Activated T-helper 17 cell treated with anti-CD3 and anti-CD28 coated beads, Interleukin-2, amount 50 U/mL, for 72 hours (primary cell): ENCODE data around the gene GSK3A. TPM values are rescaled to one million over a fixed set of nuclear protein-coding genes. Genes with fewer than 3 reads are reported as not detected.

Experiments used
- ATAC-seq: fragments of 150-1000 bp; cut with Tn5 transposase; replicated peaks from 2 replicates; pipeline ENCODE4 v1.10.0; 2021; ENCODE audit warnings: mild to moderate bottlenecking, moderate library complexity
- H3K27ac Mint-ChIP-seq: one replicate; pipeline ENCODE4 v1.8.0; 2022; ENCODE audit warnings: mixed read lengths
- H3K27me3 Mint-ChIP-seq: one replicate; pipeline ENCODE4 v1.8.0; 2022; ENCODE audit warnings: mixed read lengths
- H3K36me3 Mint-ChIP-seq: one replicate; pipeline ENCODE4 v1.8.0; 2022; ENCODE audit warnings: low read depth, mild to moderate bottlenecking, mixed read lengths
- H3K4me1 Mint-ChIP-seq: one replicate; pipeline ENCODE4 v1.8.0; 2022; ENCODE audit warnings: mixed read lengths
- H3K4me3 Mint-ChIP-seq: one replicate; pipeline ENCODE4 v1.8.0; 2022; ENCODE audit warnings: mild to moderate bottlenecking, mixed read lengths
- H3K9me3 Mint-ChIP-seq: one replicate; pipeline ENCODE4 v1.8.0; 2022; ENCODE audit warnings: mixed read lengths
- total RNA-seq, 2 donors: library from RNA; stranded (reverse); gene quantifications; one replicate each; pipeline ENCODE4 v1.2.3, GENCODE V29; 2022

Gene GSK3A
- total RNA-seq, 2 donors from 2014 or later, result 30.3 to 47.2 TPM

GRCh38 chr19:42250183-42250665, 7.8 kb upstream of the GSK3A start:
- peaks cover 13% of the 10 kb centered on the region for H3K4me1 Mint-ChIP-seq
- H3K27ac Mint-ChIP-seq, result no peak overlapping the region
- H3K36me3 Mint-ChIP-seq, result peaks cover 30% of the 10 kb centered on the region
- no peaks in the 10 kb centered on the region for H3K27me3 Mint-ChIP-seq
- ATAC-seq, result no peak
- no peak overlapping the region for H3K4me3 Mint-ChIP-seq
- H3K9me3 Mint-ChIP-seq, result no peaks in the 10 kb centered on the region

DNA sequence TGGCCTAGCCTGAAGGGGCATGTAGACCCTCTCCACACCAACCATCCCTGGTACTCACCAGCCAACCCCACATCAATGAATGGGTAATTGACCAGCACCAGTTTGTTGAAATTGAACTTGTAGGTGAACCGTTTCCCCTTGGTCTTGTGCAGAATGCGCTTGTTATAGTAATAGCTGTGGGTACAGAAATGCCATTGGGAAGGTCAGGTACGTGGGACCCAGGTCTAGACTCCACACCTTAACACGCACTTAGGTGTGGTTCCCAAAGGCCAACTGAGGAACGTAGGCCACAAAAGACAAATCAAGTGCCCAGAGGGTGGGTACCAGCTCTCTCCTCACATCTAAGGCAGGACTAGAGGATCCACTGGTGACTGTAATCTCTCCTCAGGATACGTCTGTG, 7.4 kb upstream of the GSK3A start:
- ATAC-seq, result no peak
- Mint-ChIP-seq H3K27ac (no peak overlapping the region), H3K27me3 (no peaks in the 10 kb centered on the region), H3K4me1 (peaks cover 17% of the 10 kb centered on the region), H3K9me3 (no peaks in the 10 kb centered on the region), H3K36me3 (peaks cover 31% of the 10 kb centered on the region), H3K4me3 (no peak overlapping the region)

DNA sequence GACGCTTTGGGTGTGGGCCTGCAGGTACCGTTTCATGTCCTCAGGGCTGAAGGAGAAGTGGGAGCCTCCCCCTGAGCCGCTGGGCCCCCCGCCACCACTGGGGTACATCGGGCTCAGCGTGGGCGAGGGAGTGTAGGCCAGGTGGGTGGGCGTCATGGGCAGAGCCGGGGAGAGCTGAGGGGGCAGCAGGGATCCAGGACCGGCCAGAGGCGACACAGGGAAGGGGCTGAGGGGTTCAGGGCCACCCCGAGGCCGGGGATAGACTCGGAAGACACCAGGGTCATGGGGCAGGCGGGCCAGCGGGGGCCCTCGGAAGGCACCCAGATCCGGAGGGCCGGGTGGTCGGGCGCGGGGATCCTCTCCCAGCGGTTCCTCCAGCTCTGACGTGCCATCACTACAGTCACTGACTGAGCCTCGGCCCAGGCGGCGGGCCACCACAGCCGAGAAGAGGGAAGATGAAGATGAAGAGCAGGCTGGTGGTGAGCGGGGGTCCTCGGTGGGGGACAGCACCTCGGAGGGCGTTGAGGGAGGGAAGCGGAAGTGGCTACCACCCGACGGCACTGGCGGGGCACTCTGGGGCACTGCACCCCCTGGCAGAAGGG, 6.8 kb upstream of the GSK3A start:
- no peaks in the 10 kb centered on the region for H3K27me3 Mint-ChIP-seq
- no peak for ATAC-seq
- H3K9me3 Mint-ChIP-seq, result no peaks in the 10 kb centered on the region
- H3K36me3 Mint-ChIP-seq, result peaks cover 36% of the 10 kb centered on the region
- H3K4me1 Mint-ChIP-seq, result peaks cover 19% of the 10 kb centered on the region
- no peak overlapping the region for H3K4me3 Mint-ChIP-seq
- H3K27ac Mint-ChIP-seq, result no peak overlapping the region

GRCh38 chr19:42248270-42249148, 6.1 kb upstream of the GSK3A start:
- Mint-ChIP-seq H3K36me3 (peaks cover 36% of the 10 kb centered on the region), H3K9me3 (no peaks in the 10 kb centered on the region), H3K4me3 (no peak overlapping the region), H3K27ac (no peak overlapping the region), H3K4me1 (peaks cover 19% of the 10 kb centered on the region), H3K27me3 (no peaks in the 10 kb centered on the region)
- ATAC-seq, result no peak

DNA sequence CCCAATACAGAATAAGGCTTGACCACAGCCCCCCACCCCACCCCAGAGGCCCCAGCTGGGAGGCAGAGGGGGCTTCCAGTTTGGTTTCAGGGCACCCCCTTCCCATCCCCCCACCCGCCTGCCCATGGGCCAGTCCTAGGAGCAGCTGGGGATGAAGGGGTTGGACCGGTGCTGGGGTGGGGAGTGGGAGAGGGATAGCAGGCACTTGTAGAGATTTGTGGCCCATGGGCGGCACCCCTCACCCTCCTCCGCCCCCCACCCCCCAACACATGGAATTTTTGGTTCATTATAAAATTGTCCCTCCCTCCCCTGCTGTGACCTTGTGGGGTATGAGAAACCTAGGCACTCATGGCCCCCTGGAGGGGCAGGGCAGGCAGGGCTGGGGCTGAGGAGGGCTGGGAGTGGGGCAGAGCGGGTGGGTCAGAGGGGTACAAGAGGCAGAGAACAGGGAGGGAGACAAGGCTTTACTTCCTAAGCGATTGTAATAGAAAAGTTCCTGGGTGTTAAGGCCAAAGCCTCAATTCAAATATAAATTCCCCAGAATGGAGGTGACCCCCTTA, 5.3 kb upstream of the GSK3A start:
- Mint-ChIP-seq H3K4me1 (peaks cover 16% of the 10 kb centered on the region), H3K9me3 (no peaks in the 10 kb centered on the region), H3K27ac (no peak overlapping the region), H3K36me3 (peaks cover 36% of the 10 kb centered on the region), H3K27me3 (no peaks in the 10 kb centered on the region), H3K4me3 (no peak overlapping the region)
- no peak for ATAC-seq

GRCh38 chr19:42246922-42247639, 4.7 kb upstream of the GSK3A start:
- no peak for ATAC-seq
- H3K4me3 Mint-ChIP-seq, result no peak overlapping the region
- no peaks in the 10 kb centered on the region for H3K27me3 Mint-ChIP-seq
- peak overlapping the region; percentile 6 for H3K27ac Mint-ChIP-seq
- H3K36me3 Mint-ChIP-seq, result peaks cover 34% of the 10 kb centered on the region
- H3K9me3 Mint-ChIP-seq, result no peaks in the 10 kb centered on the region
- H3K4me1 Mint-ChIP-seq, result peaks cover 12% of the 10 kb centered on the region

- Mint-ChIP-seq H3K9me3 (no peaks in the 10 kb centered on the region), H3K4me1 (peaks cover 6% of the 10 kb centered on the region), H3K4me3 (peak overlapping the region; percentile 92), H3K27ac (peak overlapping the region; percentile 91), H3K36me3 (peaks cover 28% of the 10 kb centered on the region), H3K27me3 (no peaks in the 10 kb centered on the region)
- no peak for ATAC-seq
Observed at GRCh38 chr19:42246143-42246921, 3.9 kb upstream of the GSK3A start.

GRCh38 chr19:42245231-42245630, 2.8 kb upstream of the GSK3A start:
- H3K4me3 Mint-ChIP-seq, result peak overlapping the region; percentile 92
- ATAC-seq, result no peak
- H3K27me3 Mint-ChIP-seq, result no peaks in the 10 kb centered on the region
- peak overlapping the region; percentile 91 for H3K27ac Mint-ChIP-seq
- peaks cover 10% of the 10 kb centered on the region for H3K4me1 Mint-ChIP-seq
- H3K36me3 Mint-ChIP-seq, result peaks cover 34% of the 10 kb centered on the region
- H3K9me3 Mint-ChIP-seq, result no peaks in the 10 kb centered on the region

DNA sequence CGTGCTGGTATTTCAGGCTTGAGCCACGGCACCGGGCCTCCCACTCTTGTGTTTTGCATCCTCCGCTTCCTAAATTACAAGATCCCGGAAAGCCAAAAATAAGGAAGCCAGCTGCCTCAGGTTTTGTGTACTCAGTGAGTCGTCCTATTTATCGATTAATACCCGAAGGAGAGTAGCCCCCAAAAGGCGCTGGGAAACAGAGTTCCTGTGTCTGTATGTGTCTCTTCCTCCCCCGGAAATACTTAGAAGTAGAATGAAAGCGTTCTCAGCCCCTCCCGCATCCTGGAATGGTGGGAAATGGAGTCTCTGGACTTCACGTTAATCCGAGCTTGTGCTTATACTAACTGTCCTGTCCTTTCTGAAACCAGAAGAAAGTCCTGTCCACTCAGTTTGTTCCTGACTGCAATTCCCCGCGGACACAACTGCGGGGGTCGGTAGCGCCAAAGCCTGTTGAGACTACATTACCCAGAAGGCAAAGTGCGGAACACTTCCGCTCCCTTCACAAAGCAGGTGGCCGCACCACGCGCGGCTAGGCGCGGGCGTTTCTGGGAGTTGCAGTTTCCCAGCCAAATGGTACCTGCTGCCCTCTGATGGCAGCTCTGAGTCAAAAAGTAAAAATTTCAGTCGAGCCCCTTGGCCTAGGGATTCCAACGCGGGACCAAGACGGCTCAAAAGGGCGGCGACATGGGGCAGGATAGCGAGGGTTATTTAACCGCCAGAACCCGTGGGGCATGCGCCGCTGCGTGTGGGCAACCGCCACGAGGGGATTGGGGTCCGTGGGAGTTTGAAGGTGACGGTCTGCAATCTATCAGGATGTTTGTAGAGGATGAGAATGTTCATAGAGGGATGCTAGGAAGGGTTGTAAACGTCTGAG, 2.2 kb upstream of the GSK3A start:
- no peaks in the 10 kb centered on the region for H3K9me3 Mint-ChIP-seq
- ATAC-seq, result peak; percentile 62

DNA sequence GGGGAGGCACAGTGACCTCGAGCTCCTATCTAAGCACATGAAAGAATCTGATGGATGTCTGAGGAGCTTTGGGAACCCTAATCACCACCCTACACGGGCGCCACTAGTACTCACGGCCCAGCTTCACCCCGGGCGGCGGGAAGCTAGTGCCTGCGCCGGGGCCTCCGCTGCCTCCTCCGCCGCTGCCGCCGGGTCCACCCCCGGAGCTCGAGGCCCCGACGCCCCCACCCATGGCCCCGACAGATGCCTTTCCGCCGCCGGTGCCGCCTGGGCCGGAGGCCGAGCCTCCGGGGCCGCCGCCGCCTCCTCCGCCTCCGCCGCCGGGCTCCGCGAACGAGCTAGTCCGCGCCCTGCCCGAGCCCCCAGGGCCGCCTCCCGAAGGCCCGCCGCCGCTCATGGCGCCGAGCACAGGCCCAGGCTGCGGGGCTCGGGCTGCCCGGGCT, 312 bp downstream of the GSK3A start:
- ATAC-seq, result no peak

More for the DNA sequence above, 2.2 kb upstream of the GSK3A start:
- peaks cover 17% of the 10 kb centered on the region for H3K4me1 Mint-ChIP-seq
- H3K27me3 Mint-ChIP-seq, result no peaks in the 10 kb centered on the region
- peak overlapping the region; percentile 92 for H3K4me3 Mint-ChIP-seq
- H3K36me3 Mint-ChIP-seq, result peaks cover 34% of the 10 kb centered on the region
- peak overlapping the region; percentile 91 for H3K27ac Mint-ChIP-seq

GRCh38 chr19:42241279-42241678, 1.1 kb downstream of the GSK3A start:
- H3K4me1 Mint-ChIP-seq, result peaks cover 28% of the 10 kb centered on the region
- H3K36me3 Mint-ChIP-seq, result peaks cover 51% of the 10 kb centered on the region
- H3K9me3 Mint-ChIP-seq, result no peaks in the 10 kb centered on the region
- H3K27me3 Mint-ChIP-seq, result no peaks in the 10 kb centered on the region
- H3K27ac Mint-ChIP-seq, result peak overlapping the region; percentile 69
- ATAC-seq, result no peak
- H3K4me3 Mint-ChIP-seq, result peak overlapping the region; percentile 92

More for the DNA sequence above, 312 bp downstream of the GSK3A start:
- Mint-ChIP-seq H3K4me1 (peaks cover 23% of the 10 kb centered on the region), H3K4me3 (peak overlapping the region; percentile 92), H3K9me3 (no peaks in the 10 kb centered on the region), H3K27me3 (no peaks in the 10 kb centered on the region), H3K27ac (peak overlapping the region; percentile 93), H3K36me3 (peaks cover 43% of the 10 kb centered on the region)

DNA sequence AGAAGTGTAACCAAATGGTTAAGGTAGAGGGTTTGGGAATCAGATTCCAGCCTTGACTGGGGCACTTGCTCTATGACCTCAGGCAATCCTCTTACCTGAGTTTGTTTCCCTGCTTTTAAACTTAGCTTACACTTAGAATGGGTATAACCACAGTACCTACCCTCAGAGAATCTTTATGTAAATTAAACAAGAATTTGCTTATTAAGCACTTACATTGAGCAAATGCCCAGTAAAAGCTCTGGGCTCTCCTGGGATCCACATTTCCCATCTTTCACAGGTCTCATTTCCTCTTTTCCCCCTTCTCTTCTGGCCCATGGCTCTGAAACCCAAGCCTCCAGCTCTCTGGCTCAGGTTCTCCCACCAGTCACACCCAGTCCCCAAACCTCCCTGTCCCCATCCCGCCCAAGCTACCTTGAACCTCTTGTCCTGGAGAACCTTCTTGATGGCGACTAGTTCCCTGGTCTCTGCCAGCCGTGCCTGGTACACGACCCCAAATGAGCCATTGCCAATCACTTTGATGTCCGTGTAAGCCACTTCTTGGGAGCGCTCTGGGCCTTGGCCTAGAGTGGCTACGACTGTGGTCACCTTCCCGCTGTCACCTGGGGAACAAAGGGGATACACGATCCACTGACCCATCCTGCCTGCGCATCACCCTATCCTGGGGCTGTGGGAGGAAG, 2.7 kb downstream of the GSK3A start:
- ATAC-seq, result no peak
- Mint-ChIP-seq H3K36me3 (peaks cover 66% of the 10 kb centered on the region), H3K27me3 (no peaks in the 10 kb centered on the region), H3K27ac (peak overlapping the region; percentile 69), H3K4me1 (peaks cover 25% of the 10 kb centered on the region), H3K4me3 (peak overlapping the region; percentile 92), H3K9me3 (no peaks in the 10 kb centered on the region)
